K562 (cell line): ENCODE measurements around the gene CBX8. TPM values are rescaled to one million over a fixed set of nuclear protein-coding genes. Genes with fewer than 3 reads are reported as not detected.

Experiments
- CBFA2T3 ChIP-seq: fragments of 450-650 bp; IDR thresholded peaks from 2 replicates; pipeline ENCODE4 v1.6.1; 2017
- CEBPB ChIP-seq: fragments of 450-650 bp; IDR thresholded peaks from 2 replicates; pipeline ENCODE4 v1.6.1; 2016; ENCODE audit warnings: missing genetic modification characterization, missing compliant biosample characterization
- CREM ChIP-seq: IDR thresholded peaks from 2 replicates; pipeline ENCODE4 v1.6.1; 2014; ENCODE audit warnings: antibody characterized with exemption, low read depth
- ZNF740 ChIP-seq, 3 experiments: fragments of 200-800 bp in 1 of 3; sonication (Bioruptor generic) in 1 of 3; sonication (generic) in 1 of 3; formaldehyde crosslinking in 1 of 3; IDR thresholded peaks; 2 replicates each; pipeline versions ENCODE4 v1.6.1 to v1.8.0; 2016 to 2022; ENCODE audit warnings: mild to moderate bottlenecking in 2 of 3, missing compliant biosample characterization in 2 of 3, missing genetic modification characterization in 2 of 3, missing genetic modification reagents in 1 of 3
- polyA plus RNA-seq, 8 experiments: library from polyadenylated mRNA; depleted of rRNA in 4 of 8; stranded (reverse) in 5 of 8; unstranded in 3 of 8; fragments of >200 nt; fragmentation: Nextera tagmentation in 2 of 8; fragmentation: Illumina TruSeq in 1 of 8; extraction: Ambion mirVana in 2 of 8; extraction: Trizol in 1 of 8; gene quantifications; 2 replicates each; pipeline versions ENCODE4 v1.2.1 to v1.2.3, GENCODE V29; 2011 to 2014; ENCODE audit warnings: inconsistent platforms in 1 of 8, missing spikeins in 1 of 8
- total RNA-seq, 7 experiments: library from RNA; depleted of rRNA in 6 of 7; stranded (reverse); fragments of >200 nt in 6 of 7; fragmentation: Illumina TruSeq in 2 of 7; extraction: Trizol in 2 of 7; gene quantifications; 2 replicates each; pipeline versions ENCODE4 v1.2.1 to v1.2.3, GENCODE V29; 2011 to 2021; ENCODE audit warnings: low replicate concordance in 1 of 7
- TF ChIP-seq, protein P1 (sequence below): sonication (generic); formaldehyde crosslinking; IDR thresholded peaks from 2 replicates; pipeline ENCODE4 v1.8.0; 2023; ENCODE audit warnings: missing genetic modification reagents, mild to moderate bottlenecking, borderline replicate concordance
- TF ChIP-seq, protein P2 (sequence below), 2 experiments: fragments of 450-650 bp in 1 of 2; sonication (generic) in 1 of 2; formaldehyde crosslinking in 1 of 2; IDR thresholded peaks; 2 replicates each; pipeline versions ENCODE4 v1.7.1 to v1.9.0; 2016 to 2022; ENCODE audit warnings: inconsistent platforms in 1 of 2, mild to moderate bottlenecking in 1 of 2, missing genetic modification reagents in 1 of 2

CBX8 gene
- total and polyA plus RNA-seq, 9 of the 15 experiments (the other 6 are each of a cell fraction or from before 2014, with no cell fraction given): 0.08 to 11.9 (median 2.6) TPM

DNA sequence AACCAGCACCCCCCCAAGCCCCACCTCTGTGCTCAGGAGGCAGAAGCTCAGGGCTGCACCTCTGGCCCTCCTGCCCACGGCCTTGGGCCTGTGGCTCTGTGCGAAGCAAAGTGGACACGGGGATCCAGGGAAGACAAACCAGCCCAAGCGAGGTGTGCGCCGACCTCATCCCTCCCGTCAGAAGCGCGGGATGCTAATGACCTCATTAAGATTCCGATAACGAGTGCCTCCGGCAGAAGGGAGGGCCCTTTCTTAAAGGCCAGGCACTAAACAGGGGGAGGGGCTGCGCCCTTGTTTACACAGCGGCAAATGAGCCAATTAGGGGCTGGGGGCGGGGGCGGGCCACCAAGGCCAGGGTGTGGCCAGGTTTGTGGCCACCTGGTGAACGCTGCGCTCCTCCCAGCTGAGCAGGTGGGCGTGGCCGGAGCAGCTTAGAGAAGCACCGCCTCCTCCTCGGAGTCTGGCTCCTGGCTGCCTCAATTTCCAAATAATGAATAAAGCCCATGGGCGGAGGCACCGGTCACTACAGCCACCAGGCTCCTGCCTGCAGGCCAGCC lies 39.2 kb upstream of the CBX8 start (continued):
- TF ChIP-seq, protein P1, sequence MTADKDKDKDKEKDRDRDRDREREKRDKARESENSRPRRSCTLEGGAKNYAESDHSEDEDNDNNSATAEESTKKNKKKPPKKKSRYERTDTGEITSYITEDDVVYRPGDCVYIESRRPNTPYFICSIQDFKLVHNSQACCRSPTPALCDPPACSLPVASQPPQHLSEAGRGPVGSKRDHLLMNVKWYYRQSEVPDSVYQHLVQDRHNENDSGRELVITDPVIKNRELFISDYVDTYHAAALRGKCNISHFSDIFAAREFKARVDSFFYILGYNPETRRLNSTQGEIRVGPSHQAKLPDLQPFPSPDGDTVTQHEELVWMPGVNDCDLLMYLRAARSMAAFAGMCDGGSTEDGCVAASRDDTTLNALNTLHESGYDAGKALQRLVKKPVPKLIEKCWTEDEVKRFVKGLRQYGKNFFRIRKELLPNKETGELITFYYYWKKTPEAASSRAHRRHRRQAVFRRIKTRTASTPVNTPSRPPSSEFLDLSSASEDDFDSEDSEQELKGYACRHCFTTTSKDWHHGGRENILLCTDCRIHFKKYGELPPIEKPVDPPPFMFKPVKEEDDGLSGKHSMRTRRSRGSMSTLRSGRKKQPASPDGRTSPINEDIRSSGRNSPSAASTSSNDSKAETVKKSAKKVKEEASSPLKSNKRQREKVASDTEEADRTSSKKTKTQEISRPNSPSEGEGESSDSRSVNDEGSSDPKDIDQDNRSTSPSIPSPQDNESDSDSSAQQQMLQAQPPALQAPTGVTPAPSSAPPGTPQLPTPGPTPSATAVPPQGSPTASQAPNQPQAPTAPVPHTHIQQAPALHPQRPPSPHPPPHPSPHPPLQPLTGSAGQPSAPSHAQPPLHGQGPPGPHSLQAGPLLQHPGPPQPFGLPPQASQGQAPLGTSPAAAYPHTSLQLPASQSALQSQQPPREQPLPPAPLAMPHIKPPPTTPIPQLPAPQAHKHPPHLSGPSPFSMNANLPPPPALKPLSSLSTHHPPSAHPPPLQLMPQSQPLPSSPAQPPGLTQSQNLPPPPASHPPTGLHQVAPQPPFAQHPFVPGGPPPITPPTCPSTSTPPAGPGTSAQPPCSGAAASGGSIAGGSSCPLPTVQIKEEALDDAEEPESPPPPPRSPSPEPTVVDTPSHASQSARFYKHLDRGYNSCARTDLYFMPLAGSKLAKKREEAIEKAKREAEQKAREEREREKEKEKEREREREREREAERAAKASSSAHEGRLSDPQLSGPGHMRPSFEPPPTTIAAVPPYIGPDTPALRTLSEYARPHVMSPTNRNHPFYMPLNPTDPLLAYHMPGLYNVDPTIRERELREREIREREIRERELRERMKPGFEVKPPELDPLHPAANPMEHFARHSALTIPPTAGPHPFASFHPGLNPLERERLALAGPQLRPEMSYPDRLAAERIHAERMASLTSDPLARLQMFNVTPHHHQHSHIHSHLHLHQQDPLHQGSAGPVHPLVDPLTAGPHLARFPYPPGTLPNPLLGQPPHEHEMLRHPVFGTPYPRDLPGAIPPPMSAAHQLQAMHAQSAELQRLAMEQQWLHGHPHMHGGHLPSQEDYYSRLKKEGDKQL (CRISPR knock-in tag): no peak
- TF ChIP-seq CREM (peak; percentile 79), ZNF740 (CRISPR knock-in tag; IDR thresholded peaks at IDR 0.05) (no peak; the same call in 1 of the 2 replicates), ZNF740 (tag; IDR thresholded peaks at IDR 0.05) (peak in 1 of 2 experiments; percentile 22; a peak in 1 of 4 replicates), CBFA2T3 (0 out of 2 replicates have a peak, but pooled peaks have one; percentile 31), CEBPB (tag) (no peak)
- TF ChIP-seq, protein P2, sequence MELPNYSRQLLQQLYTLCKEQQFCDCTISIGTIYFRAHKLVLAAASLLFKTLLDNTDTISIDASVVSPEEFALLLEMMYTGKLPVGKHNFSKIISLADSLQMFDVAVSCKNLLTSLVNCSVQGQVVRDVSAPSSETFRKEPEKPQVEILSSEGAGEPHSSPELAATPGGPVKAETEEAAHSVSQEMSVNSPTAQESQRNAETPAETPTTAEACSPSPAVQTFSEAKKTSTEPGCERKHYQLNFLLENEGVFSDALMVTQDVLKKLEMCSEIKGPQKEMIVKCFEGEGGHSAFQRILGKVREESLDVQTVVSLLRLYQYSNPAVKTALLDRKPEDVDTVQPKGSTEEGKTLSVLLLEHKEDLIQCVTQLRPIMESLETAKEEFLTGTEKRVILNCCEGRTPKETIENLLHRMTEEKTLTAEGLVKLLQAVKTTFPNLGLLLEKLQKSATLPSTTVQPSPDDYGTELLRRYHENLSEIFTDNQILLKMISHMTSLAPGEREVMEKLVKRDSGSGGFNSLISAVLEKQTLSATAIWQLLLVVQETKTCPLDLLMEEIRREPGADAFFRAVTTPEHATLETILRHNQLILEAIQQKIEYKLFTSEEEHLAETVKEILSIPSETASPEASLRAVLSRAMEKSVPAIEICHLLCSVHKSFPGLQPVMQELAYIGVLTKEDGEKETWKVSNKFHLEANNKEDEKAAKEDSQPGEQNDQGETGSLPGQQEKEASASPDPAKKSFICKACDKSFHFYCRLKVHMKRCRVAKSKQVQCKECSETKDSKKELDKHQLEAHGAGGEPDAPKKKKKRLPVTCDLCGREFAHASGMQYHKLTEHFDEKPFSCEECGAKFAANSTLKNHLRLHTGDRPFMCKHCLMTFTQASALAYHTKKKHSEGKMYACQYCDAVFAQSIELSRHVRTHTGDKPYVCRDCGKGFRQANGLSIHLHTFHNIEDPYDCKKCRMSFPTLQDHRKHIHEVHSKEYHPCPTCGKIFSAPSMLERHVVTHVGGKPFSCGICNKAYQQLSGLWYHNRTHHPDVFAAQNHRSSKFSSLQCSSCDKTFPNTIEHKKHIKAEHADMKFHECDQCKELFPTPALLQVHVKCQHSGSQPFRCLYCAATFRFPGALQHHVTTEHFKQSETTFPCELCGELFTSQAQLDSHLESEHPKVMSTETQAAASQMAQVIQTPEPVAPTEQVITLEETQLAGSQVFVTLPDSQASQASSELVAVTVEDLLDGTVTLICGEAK (IDR thresholded peaks at IDR 0.05): no peak
- TF ChIP-seq, protein P2 (CRISPR knock-in tag; IDR thresholded peaks at IDR 0.05): no peak
